Panc1 (cell line): Measurements from ENCODE around the gene EID2B. TPM values are rescaled to one million over a fixed set of nuclear protein-coding genes. Genes with fewer than 3 reads are reported as not detected.

Experiments
- ATAC-seq: fragments of 200-7000 bp; cut with Tn5 transposase; 2 replicates; pipeline ENCODE4 v1.9.1; 2020; ENCODE audit warnings: mild to moderate bottlenecking, moderate library complexity
- BruUV-seq: library from RNA; stranded (reverse); fragments of 400-500 nt; replicated peaks from 2 replicates; lab custom pipeline; 2021; lab: Mats Ljungman, UMichigan
- CTCF ChIA-PET: fragments of 300-600 bp; sonication (Branson Sonifier 250); formaldehyde crosslinking; loops from one replicate; lab custom pipeline; 2022; ENCODE audit warnings: antibody characterized with exemption; lab: Charles Lee
- POLR2A ChIA-PET: fragments of 300-600 bp; sonication (Branson Sonifier 250); formaldehyde crosslinking; loops from one replicate; lab custom pipeline; 2022; ENCODE audit warnings: antibody characterized with exemption; lab: Charles Lee
- DNase-seq: peaks from one replicate; pipeline ENCODE4 v3.0.0-alpha.2; 2010; ENCODE audit warnings: low read depth, low spot score
- H3K27ac ChIP-seq: 2 replicates; pipeline ENCODE4 v1.5.1; 2011; ENCODE audit warnings: mild to moderate bottlenecking, low read length, inconsistent platforms
- H3K27me3 ChIP-seq: fragments of 200-500 bp; sonication (Bioruptor generic); 2 replicates; pipeline ENCODE4 v1.6.0; 2014; ENCODE audit warnings: low read length, inconsistent platforms; ENCODE audit not compliant: control insufficient read depth, insufficient read depth
- H3K36me3 ChIP-seq: fragments of 200-500 bp; sonication (Bioruptor generic); 2 replicates; pipeline ENCODE4 v1.5.1; 2014; ENCODE audit warnings: inconsistent platforms, mild to moderate bottlenecking, low read length, moderate library complexity; ENCODE audit not compliant: control insufficient read depth, insufficient read depth
- H3K4me1 ChIP-seq: 2 replicates; pipeline ENCODE4 v1.5.1; 2011; ENCODE audit warnings: inconsistent platforms, mild to moderate bottlenecking, low read length, moderate library complexity; ENCODE audit not compliant: control insufficient read depth, insufficient read depth
- H3K4me3 ChIP-seq, 2 experiments: 2 replicates each; pipeline ENCODE4 v1.5.1; 2011 to 2012; ENCODE audit warnings: low read depth in 2 of 2, low read length in 2 of 2, mild to moderate bottlenecking in 2 of 2, inconsistent platforms in 1 of 2, moderate library complexity in 1 of 2
- H3K9me3 ChIP-seq: fragments of 200-500 bp; sonication (Bioruptor generic); 2 replicates; pipeline ENCODE4 v1.5.1; 2014; ENCODE audit warnings: low read depth, mild to moderate bottlenecking, inconsistent platforms, low read length, moderate library complexity; ENCODE audit not compliant: control insufficient read depth, insufficient read depth
- CTCF ChIP-seq: fragments of 450-650 bp; IDR thresholded peaks from 2 replicates; pipeline ENCODE4 v1.5.1; 2017; ENCODE audit warnings: mild to moderate bottlenecking
- POLR2AphosphoS5 ChIP-seq: IDR thresholded peaks from 2 replicates; pipeline ENCODE4 v1.6.1; 2012; ENCODE audit warnings: mild to moderate bottlenecking, low read depth, low read length, moderate library complexity
- REST ChIP-seq, 2 experiments: IDR thresholded peaks; 2 replicates each; pipeline ENCODE4 v1.6.1; 2011 to 2012; ENCODE audit warnings: low read depth in 2 of 2, control low read depth in 1 of 2, low read length in 1 of 2, mild to moderate bottlenecking in 1 of 2, moderate library complexity in 1 of 2; ENCODE audit not compliant: insufficient read depth in 1 of 2
- SIN3A ChIP-seq: IDR thresholded peaks from 2 replicates; pipeline ENCODE4 v1.6.1; 2012; ENCODE audit warnings: low read depth, mild to moderate bottlenecking, low read length, moderate library complexity, borderline replicate concordance; ENCODE audit not compliant: insufficient read depth
- TCF7L2 ChIP-seq: IDR thresholded peaks from 2 replicates; pipeline ENCODE4 v1.6.1; 2011; ENCODE audit warnings: mild to moderate bottlenecking, low read depth, low read length, inconsistent platforms
- in situ Hi-C: cut with HindIII; loops from 2 replicates; pipeline ENCODE4 v1.10.0; 2016; ENCODE audit warnings: low sequenced_read_pairs, low pct_unique_long_range_greater_than_20kb
- intact Hi-C: fragments of 100-400 bp; cut with micrococcal nuclease; formaldehyde crosslinking; loops from one replicate; pipeline ENCODE4 v1.10.0; 2022; ENCODE audit not compliant: unreplicated experiment
- total RNA-seq: library from RNA; stranded (reverse); gene quantifications from one replicate; pipeline ENCODE4 v1.2.1, GENCODE V29; 2021; ENCODE audit not compliant: unreplicated experiment

EID2B gene
- total RNA-seq, 1 experiment from 2014 or later, result 37.7 TPM

GRCh38 chr19:39506944-39507714 is 25.5 kb downstream of the EID2B start:
- peak; percentile 100 for DNase-seq
- ATAC-seq, result peak; percentile 90
- ChIA-PET CTCF (interaction anchor here (0.5 to 4.5 kb wide), 16 partner anchors 8 to 166 kb away, joined by 3 to 34 read pairs (median 5); partner anchors contain the start of genes DLL3, EID2B, RPS16 and TIMM50), POLR2A (interaction anchor here (0.5 to 4.1 kb wide), 14 partner anchors 8 to 700 kb away, joined by 3 to 38 read pairs (median 5); partner anchors contain the start of genes DLL3, DYRK1B, EID2B and RPS16)
- H3K27me3 ChIP-seq, result no peaks in the 10 kb centered on the region
- no peak for TF ChIP-seq SIN3A
- TF ChIP-seq CTCF, result no peak
- TF ChIP-seq POLR2AphosphoS5, result no peak
- no peak for TF ChIP-seq REST (IDR thresholded peaks at IDR 0.05; ENCODE audit: insufficient read depth in 1 of 2, low read depth in 2 of 2, low read length in 1 of 2)
- no peak for TF ChIP-seq TCF7L2
- in situ Hi-C loops, result no loop called here
- peak overlapping the region; percentile 39 to 58 for H3K4me3 ChIP-seq
- BruUV-seq, result no TSS peak
- peaks cover 21% of the 10 kb centered on the region for H3K4me1 ChIP-seq
- H3K36me3 ChIP-seq, result no peaks in the 10 kb centered on the region
- H3K9me3 ChIP-seq, result no peaks in the 10 kb centered on the region
- H3K27ac ChIP-seq, result peak overlapping the region; percentile 81
- intact Hi-C loops, result loop anchor here (2.0 kb wide), 1 partner anchor 26 kb away; the partner anchor contains the start of gene TIMM50

DNA sequence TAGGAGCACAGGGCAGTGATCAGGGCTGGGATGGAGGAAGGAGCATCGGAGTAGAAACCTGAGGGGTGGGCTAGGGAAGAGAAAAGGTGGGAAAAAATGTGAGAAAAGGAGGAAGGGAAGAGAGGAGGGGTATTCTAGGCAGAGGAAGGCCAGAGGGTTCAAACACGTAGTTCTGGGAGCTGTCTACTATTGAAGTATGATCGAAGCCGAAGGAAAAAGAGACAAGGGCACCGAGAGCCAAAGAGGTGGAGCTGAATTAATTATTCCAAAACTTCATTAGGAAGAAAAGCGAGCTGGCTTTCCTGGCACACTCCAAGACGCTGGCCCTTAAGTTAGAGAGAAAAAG is 26.1 kb downstream of the EID2B start:
- H3K36me3 ChIP-seq, result no peaks in the 10 kb centered on the region
- peak overlapping the region; percentile 62 for H3K27ac ChIP-seq
- no peak for TF ChIP-seq SIN3A
- no peak for TF ChIP-seq REST (IDR thresholded peaks at IDR 0.05; ENCODE audit: insufficient read depth in 1 of 2, low read depth in 2 of 2, low read length in 1 of 2)
- no peak for TF ChIP-seq TCF7L2
- TF ChIP-seq CTCF, result no peak
- no peak for TF ChIP-seq POLR2AphosphoS5
- peak overlapping the region; percentile 39 to 58 for H3K4me3 ChIP-seq
- BruUV-seq, result no TSS peak
- ChIA-PET POLR2A (interaction anchor here (0.5 to 4.1 kb wide), 8 partner anchors 9 to 327 kb away, joined by 4 to 38 read pairs (median 6); partner anchors contain the start of genes DYRK1B, EID2B, RPS16 and ZFP36), CTCF (interaction anchor here (0.5 to 4.5 kb wide), 12 partner anchors 9 to 170 kb away, joined by 3 to 34 read pairs (median 5); partner anchors contain the start of genes EID2B, RPS16 and TIMM50)
- H3K9me3 ChIP-seq, result no peaks in the 10 kb centered on the region
- no peaks in the 10 kb centered on the region for H3K27me3 ChIP-seq
- DNase-seq (peak; percentile 80), ATAC-seq (no peak)
- intact Hi-C loops (loop anchor here (2.0 kb wide), 1 partner anchor 26 kb away; the partner anchor contains the start of gene TIMM50), in situ Hi-C loops (no loop called here)
- peaks cover 21% of the 10 kb centered on the region for H3K4me1 ChIP-seq
